ENCODE data around the gene TMEM140. TPM values are rescaled to one million over a fixed set of nuclear protein-coding genes. Genes with fewer than 3 reads are reported as not detected.

TMEM140 gene
- polyA plus RNA-seq, 4 donors = 5.4 to 19.3 (median 12.4) TPM

- peaks cover 0 to 7% of the 10 kb centered on the region in 2 donors for H3K9me3 ChIP-seq (ENCODE audit: control insufficient read depth in 2 of 2, insufficient read depth in 1 of 2, low read depth in 1 of 2, low read length in 1 of 2)
- no peaks in the 10 kb centered on the region for H3K27me3 ChIP-seq (ENCODE audit: control insufficient read depth in 3 of 3, insufficient read depth in 3 of 3, low read length in 3 of 3)
- H3K4me1 ChIP-seq (ENCODE audit: control insufficient read depth in 3 of 3, insufficient read depth in 2 of 3, low read depth in 1 of 3, low read length in 2 of 3) = peaks cover 6 to 11% (median 6%) of the 10 kb centered on the region in 3 donors
- H3K36me3 ChIP-seq (ENCODE audit: control insufficient read depth in 3 of 3, insufficient read depth in 2 of 3, low read depth in 1 of 3, low read length in 3 of 3) = peaks cover 0 to 3% (median 0%) of the 10 kb centered on the region in 3 donors
- no peak for FAIRE-seq
- WGBS, 3 donors = 87 to 96% (median 87%) methylated on average over 2 of the region's 2 CpGs
- no peak overlapping the region for H3K4me3 ChIP-seq (ENCODE audit: low read depth in 1 of 3, low read length in 3 of 3)
- no peak for DNase-seq
- peak overlapping the region in 1 of 3 donors; percentile 55 for H3K27ac ChIP-seq (ENCODE audit: low read depth in 1 of 3, low read length in 2 of 3)
Observed at GRCh38 chr7:135151132-135151531, 3.3 kb downstream of the TMEM140 start.

GRCh38 chr7:135151533-135151932 lies 3.7 kb downstream of the TMEM140 start:
- H3K27ac ChIP-seq (ENCODE audit: low read depth in 1 of 3, low read length in 2 of 3) = peak overlapping the region in 1 of 3 donors; percentile 55
- no peak for FAIRE-seq
- peaks cover 6 to 11% (median 6%) of the 10 kb centered on the region in 3 donors for H3K4me1 ChIP-seq (ENCODE audit: control insufficient read depth in 3 of 3, insufficient read depth in 2 of 3, low read depth in 1 of 3, low read length in 2 of 3)
- no peak for DNase-seq
- H3K9me3 ChIP-seq (ENCODE audit: control insufficient read depth in 2 of 2, insufficient read depth in 1 of 2, low read depth in 1 of 2, low read length in 1 of 2) = peaks cover 0 to 9% of the 10 kb centered on the region in 2 donors
- no peak overlapping the region for H3K4me3 ChIP-seq (ENCODE audit: low read depth in 1 of 3, low read length in 3 of 3)
- 72 to 80% (median 80%) methylated on average over 6 of the region's 6 CpGs for WGBS, 3 donors
- H3K36me3 ChIP-seq (ENCODE audit: control insufficient read depth in 3 of 3, insufficient read depth in 2 of 3, low read depth in 1 of 3, low read length in 3 of 3) = peaks cover 0 to 3% (median 0%) of the 10 kb centered on the region in 3 donors
- no peaks in the 10 kb centered on the region for H3K27me3 ChIP-seq (ENCODE audit: control insufficient read depth in 3 of 3, insufficient read depth in 3 of 3, low read length in 3 of 3)

- no peak overlapping the region for H3K27ac ChIP-seq (ENCODE audit: low read depth in 1 of 3, low read length in 2 of 3)
- no peak for FAIRE-seq
Observed at GRCh38 chr7:135152442-135152841, 4.6 kb downstream of the TMEM140 start.

GRCh38 chr7:135154734-135155133 lies 6.9 kb downstream of the TMEM140 start:
- Histone ChIP-seq H3K27ac (ENCODE audit: low read depth in 1 of 3, low read length in 2 of 3) (no peak overlapping the region), H3K36me3 (ENCODE audit: control insufficient read depth in 3 of 3, insufficient read depth in 2 of 3, low read depth in 1 of 3, low read length in 3 of 3) (peaks cover 0 to 21% (median 0%) of the 10 kb centered on the region in 3 donors), H3K4me1 (ENCODE audit: control insufficient read depth in 3 of 3, insufficient read depth in 2 of 3, low read depth in 1 of 3, low read length in 2 of 3) (peaks cover 0 to 12% (median 3%) of the 10 kb centered on the region in 3 donors), H3K4me3 (ENCODE audit: low read depth in 1 of 3, low read length in 3 of 3) (no peak overlapping the region), H3K27me3 (ENCODE audit: control insufficient read depth in 3 of 3, insufficient read depth in 3 of 3, low read length in 3 of 3) (no peaks in the 10 kb centered on the region), H3K9me3 (ENCODE audit: control insufficient read depth in 2 of 2, insufficient read depth in 1 of 2, low read depth in 1 of 2, low read length in 1 of 2) (peaks cover 0 to 30% of the 10 kb centered on the region in 2 donors)
- FAIRE-seq (no peak), DNase-seq (no peak)
- WGBS, 3 donors = 51 to 93% (median 63%) methylated on average over 1 of the region's 1 CpG

More at GRCh38 chr7:135152442-135152841, 4.6 kb downstream of the TMEM140 start:
- Histone ChIP-seq H3K4me1 (ENCODE audit: control insufficient read depth in 3 of 3, insufficient read depth in 2 of 3, low read depth in 1 of 3, low read length in 2 of 3) (peaks cover 3 to 6% (median 5%) of the 10 kb centered on the region in 3 donors), H3K36me3 (ENCODE audit: control insufficient read depth in 3 of 3, insufficient read depth in 2 of 3, low read depth in 1 of 3, low read length in 3 of 3) (peaks cover 0 to 6% (median 0%) of the 10 kb centered on the region in 3 donors), H3K9me3 (ENCODE audit: control insufficient read depth in 2 of 2, insufficient read depth in 1 of 2, low read depth in 1 of 2, low read length in 1 of 2) (peaks cover 0 to 16% of the 10 kb centered on the region in 2 donors), H3K4me3 (ENCODE audit: low read depth in 1 of 3, low read length in 3 of 3) (no peak overlapping the region), H3K27me3 (ENCODE audit: control insufficient read depth in 3 of 3, insufficient read depth in 3 of 3, low read length in 3 of 3) (no peaks in the 10 kb centered on the region)
- no peak for DNase-seq
- WGBS, 3 donors = 60 to 99% (median 97%) methylated on average over 1 of the region's 1 CpG

GRCh38 chr7:135156290-135156689 lies 8.4 kb downstream of the TMEM140 start:
- FAIRE-seq = no peak
- no peaks in the 10 kb centered on the region for H3K27me3 ChIP-seq (ENCODE audit: control insufficient read depth in 3 of 3, insufficient read depth in 3 of 3, low read length in 3 of 3)
- peaks cover 0 to 30% of the 10 kb centered on the region in 2 donors for H3K9me3 ChIP-seq (ENCODE audit: control insufficient read depth in 2 of 2, insufficient read depth in 1 of 2, low read depth in 1 of 2, low read length in 1 of 2)
- H3K36me3 ChIP-seq (ENCODE audit: control insufficient read depth in 3 of 3, insufficient read depth in 2 of 3, low read depth in 1 of 3, low read length in 3 of 3) = peaks cover 0 to 17% (median 0%) of the 10 kb centered on the region in 3 donors
- H3K4me3 ChIP-seq (ENCODE audit: low read depth in 1 of 3, low read length in 3 of 3) = no peak overlapping the region
- 90 to 96% (median 91%) methylated on average over 1 of the region's 1 CpG for WGBS, 3 donors
- no peak overlapping the region for H3K27ac ChIP-seq (ENCODE audit: low read depth in 1 of 3, low read length in 2 of 3)
- no peak for DNase-seq
- peaks cover 4 to 14% (median 7%) of the 10 kb centered on the region in 3 donors for H3K4me1 ChIP-seq (ENCODE audit: control insufficient read depth in 3 of 3, insufficient read depth in 2 of 3, low read depth in 1 of 3, low read length in 2 of 3)

GRCh38 chr7:135158141-135158655 lies 10.3 kb downstream of the TMEM140 start:
- Histone ChIP-seq H3K9me3 (ENCODE audit: control insufficient read depth in 2 of 2, insufficient read depth in 1 of 2, low read depth in 1 of 2, low read length in 1 of 2) (peaks cover 0 to 38% of the 10 kb centered on the region in 2 donors), H3K4me1 (ENCODE audit: control insufficient read depth in 3 of 3, insufficient read depth in 2 of 3, low read depth in 1 of 3, low read length in 2 of 3) (peaks cover 4 to 12% (median 7%) of the 10 kb centered on the region in 3 donors), H3K36me3 (ENCODE audit: control insufficient read depth in 3 of 3, insufficient read depth in 2 of 3, low read depth in 1 of 3, low read length in 3 of 3) (peaks cover 0 to 24% (median 0%) of the 10 kb centered on the region in 3 donors), H3K27me3 (ENCODE audit: control insufficient read depth in 3 of 3, insufficient read depth in 3 of 3, low read length in 3 of 3) (no peaks in the 10 kb centered on the region), H3K4me3 (ENCODE audit: low read depth in 1 of 3, low read length in 3 of 3) (no peak overlapping the region), H3K27ac (ENCODE audit: low read depth in 1 of 3, low read length in 2 of 3) (peak overlapping the region in 1 of 3 donors; percentile 22)
- WGBS, 3 donors = 100% methylated on average over 1 of the region's 1 CpG
- DNase-seq (no peak), FAIRE-seq (no peak)

DNA sequence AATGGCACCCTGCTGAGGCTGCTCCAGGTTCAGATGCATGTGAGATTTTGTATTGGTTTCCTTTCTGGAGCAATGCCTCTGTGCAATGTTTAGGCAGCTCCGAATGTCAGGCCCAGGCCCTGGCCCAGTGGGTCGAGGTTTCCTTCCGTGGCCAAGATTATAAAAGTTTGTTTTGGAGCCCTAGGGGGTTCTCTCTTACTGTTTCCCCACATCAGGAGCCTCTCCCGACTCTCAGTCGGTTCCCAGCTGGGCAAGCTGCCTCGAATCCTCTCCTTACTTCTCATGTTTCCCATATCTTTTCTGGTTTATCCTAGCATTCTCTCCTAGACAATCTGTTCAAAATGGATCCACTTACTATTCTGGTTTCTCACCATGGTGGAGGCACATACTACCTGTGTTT lies 11.0 kb downstream of the TMEM140 start:
- Histone ChIP-seq H3K36me3 (ENCODE audit: control insufficient read depth in 3 of 3, insufficient read depth in 2 of 3, low read depth in 1 of 3, low read length in 3 of 3) (peaks cover 0 to 24% (median 0%) of the 10 kb centered on the region in 3 donors), H3K4me1 (ENCODE audit: control insufficient read depth in 3 of 3, insufficient read depth in 2 of 3, low read depth in 1 of 3, low read length in 2 of 3) (peaks cover 4 to 12% (median 7%) of the 10 kb centered on the region in 3 donors), H3K27me3 (ENCODE audit: control insufficient read depth in 3 of 3, insufficient read depth in 3 of 3, low read length in 3 of 3) (no peaks in the 10 kb centered on the region), H3K9me3 (ENCODE audit: control insufficient read depth in 2 of 2, insufficient read depth in 1 of 2, low read depth in 1 of 2, low read length in 1 of 2) (peaks cover 0 to 38% of the 10 kb centered on the region in 2 donors), H3K27ac (ENCODE audit: low read depth in 1 of 3, low read length in 2 of 3) (peak overlapping the region in 2 of 3 donors; percentile 0 to 49), H3K4me3 (ENCODE audit: low read depth in 1 of 3, low read length in 3 of 3) (no peak overlapping the region)
- WGBS, 3 donors = 86 to 92% (median 90%) methylated on average over 6 of the region's 6 CpGs
- DNase-seq (no peak), FAIRE-seq (no peak)

DNA sequence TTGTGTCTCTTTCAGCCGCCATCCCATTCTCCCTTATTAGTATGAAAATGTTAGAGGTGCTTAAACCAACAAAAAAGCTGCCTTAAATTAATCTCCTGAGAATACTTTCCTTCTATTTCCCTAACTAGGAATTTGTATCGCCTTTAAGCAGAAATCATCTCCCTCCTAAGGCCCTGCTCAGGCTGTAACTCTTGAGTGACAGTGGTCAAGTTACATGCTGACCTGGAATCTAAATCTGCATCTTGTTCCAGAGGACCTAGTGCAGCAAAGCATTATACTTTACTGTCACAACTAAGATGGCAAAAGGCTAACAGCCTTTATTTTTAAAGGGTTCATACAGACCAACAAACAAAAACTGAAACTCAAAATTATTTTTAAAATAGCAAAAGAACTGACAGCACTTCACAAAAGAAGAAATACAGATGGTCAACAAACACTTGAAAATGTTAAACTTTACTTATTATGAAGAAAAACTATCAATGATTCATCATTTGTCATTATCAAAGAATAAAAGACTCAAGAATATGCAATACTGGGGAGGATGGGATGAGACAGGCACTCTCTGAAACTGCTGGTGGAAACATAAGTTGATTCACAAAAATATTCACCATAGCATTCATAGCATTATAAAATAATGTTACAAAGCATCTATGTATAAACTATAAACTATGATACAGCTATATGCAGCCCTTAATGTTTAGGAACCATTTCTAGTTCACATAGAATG lies 11.7 kb downstream of the TMEM140 start:
- no peak for FAIRE-seq
- Histone ChIP-seq H3K27ac (ENCODE audit: low read depth in 1 of 3, low read length in 2 of 3) (peak overlapping the region in 2 of 3 donors; percentile 16 to 52), H3K4me1 (ENCODE audit: control insufficient read depth in 3 of 3, insufficient read depth in 2 of 3, low read depth in 1 of 3, low read length in 2 of 3) (peaks cover 4 to 12% (median 7%) of the 10 kb centered on the region in 3 donors), H3K27me3 (ENCODE audit: control insufficient read depth in 3 of 3, insufficient read depth in 3 of 3, low read length in 3 of 3) (no peaks in the 10 kb centered on the region), H3K36me3 (ENCODE audit: control insufficient read depth in 3 of 3, insufficient read depth in 2 of 3, low read depth in 1 of 3, low read length in 3 of 3) (peaks cover 0 to 29% (median 0%) of the 10 kb centered on the region in 3 donors), H3K9me3 (ENCODE audit: control insufficient read depth in 2 of 2, insufficient read depth in 1 of 2, low read depth in 1 of 2, low read length in 1 of 2) (peaks cover 0 to 38% of the 10 kb centered on the region in 2 donors), H3K4me3 (ENCODE audit: low read depth in 1 of 3, low read length in 3 of 3) (no peak overlapping the region)
- DNase-seq = no peak
- 91 to 97% (median 97%) methylated on average over 2 of the region's 2 CpGs for WGBS, 3 donors

Measured in small intestine (tissue), 7 donors.